ENCODE data around the gene GLP2R. TPM values are rescaled to one million over a fixed set of nuclear protein-coding genes. Genes with fewer than 3 reads are reported as not detected.

GLP2R gene
- polyA plus RNA-seq, 1 of the 3 experiments (the other 2 are of a cell fraction): not detected

GRCh38 chr17:9792181-9792840, 33.4 kb upstream of the GLP2R start:
- no peak overlapping the region for H3K4me3 ChIP-seq (ENCODE audit: low read depth in 2 of 2, low read length in 1 of 2)
- no peak overlapping the region for H2AFZ ChIP-seq (ENCODE audit: low read depth)
- TF ChIP-seq FOXM1 (IDR thresholded peaks at IDR 0.05; ENCODE audit: low read depth) (no peak), FOSL2 (IDR thresholded peaks at IDR 0.05; ENCODE audit: borderline replicate concordance, low read depth) (no peak), REST (IDR thresholded peaks at IDR 0.05; ENCODE audit: low read depth, low read length) (no peak), TEAD4 (IDR thresholded peaks at IDR 0.05; ENCODE audit: borderline replicate concordance, insufficient read depth) (no peak), CTCF (IDR thresholded peaks at IDR 0.05) (no peak), RFX5 (IDR thresholded peaks at IDR 0.05; ENCODE audit: low read length) (no peak), MEF2A (IDR thresholded peaks at IDR 0.05; ENCODE audit: borderline replicate concordance, low read depth) (no peak), SMC3 (IDR thresholded peaks at IDR 0.05; ENCODE audit: low read depth, low read length) (no peak)
- TF ChIP-seq, protein P1, sequence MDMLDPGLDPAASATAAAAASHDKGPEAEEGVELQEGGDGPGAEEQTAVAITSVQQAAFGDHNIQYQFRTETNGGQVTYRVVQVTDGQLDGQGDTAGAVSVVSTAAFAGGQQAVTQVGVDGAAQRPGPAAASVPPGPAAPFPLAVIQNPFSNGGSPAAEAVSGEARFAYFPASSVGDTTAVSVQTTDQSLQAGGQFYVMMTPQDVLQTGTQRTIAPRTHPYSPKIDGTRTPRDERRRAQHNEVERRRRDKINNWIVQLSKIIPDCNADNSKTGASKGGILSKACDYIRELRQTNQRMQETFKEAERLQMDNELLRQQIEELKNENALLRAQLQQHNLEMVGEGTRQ (IDR thresholded peaks at IDR 0.05; ENCODE audit: borderline replicate concordance, low read depth, low read length): no peak
- TF ChIP-seq, protein P2, sequence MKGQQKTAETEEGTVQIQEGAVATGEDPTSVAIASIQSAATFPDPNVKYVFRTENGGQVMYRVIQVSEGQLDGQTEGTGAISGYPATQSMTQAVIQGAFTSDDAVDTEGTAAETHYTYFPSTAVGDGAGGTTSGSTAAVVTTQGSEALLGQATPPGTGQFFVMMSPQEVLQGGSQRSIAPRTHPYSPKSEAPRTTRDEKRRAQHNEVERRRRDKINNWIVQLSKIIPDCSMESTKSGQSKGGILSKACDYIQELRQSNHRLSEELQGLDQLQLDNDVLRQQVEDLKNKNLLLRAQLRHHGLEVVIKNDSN (IDR thresholded peaks at IDR 0.05; ENCODE audit: borderline replicate concordance, low read depth): no peak
- no peaks in the 10 kb centered on the region for H3K9me2 ChIP-seq
- POLR2A ChIA-PET: no interaction called here
- no peaks in the 10 kb centered on the region for H3K36me3 ChIP-seq (replicated peaks in 1 of 2; ENCODE audit: control insufficient read depth in 1 of 2, insufficient read depth in 2 of 2, low read length in 1 of 2)
- 51% methylated on average over 15 of the region's 15 CpGs for WGBS (ENCODE audit: low lambda C conversion rate)
- no peaks in the 10 kb centered on the region for H3K9me3 ChIP-seq
- no peaks in the 10 kb centered on the region for H3K4me1 ChIP-seq (ENCODE audit: control insufficient read depth in 1 of 2, insufficient read depth in 2 of 2, low read depth in 1 of 2, low read length in 1 of 2)
- H4K20me1 ChIP-seq (ENCODE audit: insufficient read depth): no peaks in the 10 kb centered on the region
- H3K79me2 ChIP-seq (ENCODE audit: insufficient read depth): no peaks in the 10 kb centered on the region
- CTCF ChIA-PET: no interaction called here
- H3F3A ChIP-seq (replicated peaks; ENCODE audit: insufficient read depth): no peaks in the 10 kb centered on the region
- H3K27me3 ChIP-seq (ENCODE audit: insufficient read depth): peaks cover 19% of the 10 kb centered on the region; the same call in 1 of the 2 replicates
- no peak overlapping the region for H3K27ac ChIP-seq (ENCODE audit: low read depth in 2 of 2, low read length in 1 of 2)
- H3K9ac ChIP-seq: no peak overlapping the region
- no peak overlapping the region for H3K4me2 ChIP-seq
- DNase-seq: no peak
